GM06990 (cell line): ENCODE data around the gene NECAB3.

Experiments
- DNase-seq: peaks from one replicate; pipeline ENCODE4 v3.0.0-alpha.2; 2011; ENCODE audit not compliant: insufficient read length; ENCODE audit errors: extremely low read depth
- H3K27me3 ChIP-seq: replicated peaks from 2 replicates; pipeline ENCODE4 v1.6.0; 2011; ENCODE audit warnings: low read length; ENCODE audit not compliant: control insufficient read depth, insufficient read depth
- H3K36me3 ChIP-seq: 2 replicates; pipeline ENCODE4 v1.5.1; 2011; ENCODE audit warnings: low read length; ENCODE audit not compliant: control insufficient read depth, insufficient read depth
- H3K4me3 ChIP-seq: replicated peaks from 2 replicates; pipeline ENCODE4 v1.5.1; 2011; ENCODE audit warnings: low read depth, mild to moderate bottlenecking, control low read depth, low read length
- CTCF ChIP-seq: IDR thresholded peaks from 2 replicates; pipeline ENCODE4 v1.5.1; 2011; ENCODE audit warnings: low read length, control low read depth, mild to moderate bottlenecking, inconsistent platforms; ENCODE audit not compliant: insufficient read depth, poor library complexity, severe bottlenecking

The NECAB3 gene

GRCh38 chr20:33677991-33678702 is 3.9 kb upstream of the NECAB3 start:
- DNase-seq, result no peak
- no peak for TF ChIP-seq CTCF
- no peak overlapping the region for H3K4me3 ChIP-seq
- no peaks in the 10 kb centered on the region for H3K27me3 ChIP-seq
- H3K36me3 ChIP-seq, result peaks cover 4% of the 10 kb centered on the region; the same call in 1 of the 2 replicates

GRCh38 chr20:33676652-33677645 is 2.7 kb upstream of the NECAB3 start:
- DNase-seq, result no peak
- no peaks in the 10 kb centered on the region for H3K27me3 ChIP-seq
- H3K4me3 ChIP-seq, result no peak overlapping the region
- TF ChIP-seq CTCF, result no peak
- peaks cover 4% of the 10 kb centered on the region; the same call in 1 of the 2 replicates for H3K36me3 ChIP-seq

- H3K27me3 ChIP-seq, result no peaks in the 10 kb centered on the region
- H3K36me3 ChIP-seq, result peaks cover 4% of the 10 kb centered on the region
- no peak for DNase-seq
- no peak for TF ChIP-seq CTCF
- H3K4me3 ChIP-seq, result no peak overlapping the region
Observed at GRCh38 chr20:33676121-33676520, 1.9 kb upstream of the NECAB3 start.

- Histone ChIP-seq H3K4me3 (no peak overlapping the region; the same call in 1 of the 2 replicates), H3K27me3 (no peaks in the 10 kb centered on the region), H3K36me3 (peaks cover 4% of the 10 kb centered on the region)
- TF ChIP-seq CTCF, result no peak
- DNase-seq, result no peak
Observed at GRCh38 chr20:33675136-33675959, 1.1 kb upstream of the NECAB3 start.
